ENCODE data around the gene SPPL3.
"Not testable (repeated sequence)": the region's sequence is repeated elsewhere in the genome, so short reads cannot be mapped to it uniquely, and the experiment has no call there.

Gene SPPL3

GRCh38 chr12:120739821-120740613 is 164.1 kb downstream of the SPPL3 start:
- DNase-seq, result no peak

GRCh38 chr12:120739031-120739762 is 165.0 kb downstream of the SPPL3 start:
- DNase-seq, result no peak

- DNase-seq, result no peak
These were observed 165.7 kb downstream of the SPPL3 start for GRCh38 chr12:120738252-120739030.

GRCh38 chr12:120737557-120738251 is 166.5 kb downstream of the SPPL3 start:
- peak; percentile 87 for DNase-seq

GRCh38 chr12:120736404-120737331 is 167.5 kb downstream of the SPPL3 start:
- no peak for DNase-seq

- DNase-seq, result no peak
These were observed 169.0 kb downstream of the SPPL3 start for GRCh38 chr12:120735181-120735580.

- DNase-seq, result no peak
These were observed 169.9 kb downstream of the SPPL3 start for GRCh38 chr12:120734210-120734609.

GRCh38 chr12:120733574-120733973 is 170.6 kb downstream of the SPPL3 start:
- DNase-seq, result no peak

GRCh38 chr12:120732198-120732597 is 172.0 kb downstream of the SPPL3 start:
- not testable (repeated sequence) for DNase-seq

- no peak for DNase-seq
These were observed 177.2 kb downstream of the SPPL3 start for GRCh38 chr12:120726961-120727360.

GRCh38 chr12:120726510-120726793 is 177.7 kb downstream of the SPPL3 start:
- no peak for DNase-seq

GRCh38 chr12:120725659-120726509 is 178.3 kb downstream of the SPPL3 start, which contains the start of gene ACADS:
TSS of gene ACADS (plus strand) at chr12:120725826. CDS start at chr12:120725886, 60 bp downstream.
- DNase-seq, result peak; percentile 96

GRCh38 chr12:120725151-120725658 is 179.0 kb downstream of the SPPL3 start:
- no peak for DNase-seq

GRCh38 chr12:120724720-120725119 is 179.4 kb downstream of the SPPL3 start:
- DNase-seq, result no peak

GRCh38 chr12:120722784-120723183 is 181.4 kb downstream of the SPPL3 start:
- DNase-seq, result no peak

- DNase-seq, result no peak
These were observed 182.3 kb downstream of the SPPL3 start for GRCh38 chr12:120721866-120722265.

GRCh38 chr12:120720987-120721801 is 183.0 kb downstream of the SPPL3 start:
- DNase-seq, result no peak

- DNase-seq, result no peak
These were observed 183.7 kb downstream of the SPPL3 start for GRCh38 chr12:120720234-120720986.
